GM12878 (cell line): Measurements from ENCODE around the gene ARHGEF10L. TPM values are rescaled to one million over a fixed set of nuclear protein-coding genes. Genes with fewer than 3 reads are reported as not detected.

Experiments used
- ATAC-seq: fragments of 200-7000 bp; cut with Tn5 transposase; 3 replicates; pipeline ENCODE4 v1.9.1; 2020; ENCODE audit warnings: mild to moderate bottlenecking, moderate library complexity
- BruUV-seq: library from RNA; stranded (reverse); fragments of 400-500 nt; replicated peaks from 2 replicates; lab custom pipeline; 2021; lab: Mats Ljungman, UMichigan
- CTCF ChIA-PET: fragments of 300-600 bp; sonication (Branson Sonifier 250); formaldehyde crosslinking; extraction: SDS; loops from one replicate; lab custom pipeline; 2021; ENCODE audit warnings: inconsistent platforms; lab: Yijun Ruan, JAX
- POLR2A ChIA-PET: fragments of 350-600 bp; formaldehyde crosslinking; extraction: SDS; loops from one replicate; lab custom pipeline; 2021; ENCODE audit warnings: inconsistent platforms; lab: Charles Lee
- RAD21 ChIA-PET: fragments of 300-600 bp; sonication (Branson Sonifier 250); formaldehyde crosslinking; loops from one replicate; lab custom pipeline; 2023; ENCODE audit warnings: antibody characterized with exemption; ENCODE audit not compliant: unreplicated experiment; lab: Charles Lee
- SMC1A ChIA-PET: fragments of 300-600 bp; sonication (Branson Sonifier 250); formaldehyde crosslinking; loops from one replicate; lab custom pipeline; 2023; ENCODE audit not compliant: unreplicated experiment, uncharacterized antibody; lab: Charles Lee
- DNase-seq: peaks from one replicate; pipeline ENCODE4 v3.0.0-alpha.2; 2011; ENCODE audit warnings: low read depth, low spot score
- FAIRE-seq: peaks from 3 replicates; lab custom pipeline; 2011; peaks lifted over from hg19 to GRCh38; lab: Jason Lieb, UNC
- H2AFZ ChIP-seq: 2 replicates; pipeline ENCODE4 v1.6.0; 2011; ENCODE audit warnings: low read depth, low read length, control low read depth; ENCODE audit not compliant: control insufficient read depth
- H3K27ac ChIP-seq: 2 replicates; pipeline ENCODE4 v1.5.1; 2011; ENCODE audit warnings: control low read depth; ENCODE audit not compliant: control insufficient read depth, insufficient read depth
- H3K27me3 ChIP-seq, 2 experiments: replicated peaks in 1 of 2; 2 replicates each; pipeline versions ENCODE4 v1.6.0 to v1.6.1; 2011; ENCODE audit warnings: low read length in 1 of 2; ENCODE audit not compliant: control insufficient read depth in 2 of 2, insufficient read depth in 2 of 2
- H3K36me3 ChIP-seq, 2 experiments: 2 replicates each; pipeline ENCODE4 v1.5.1; 2011; ENCODE audit warnings: low read length in 1 of 2; ENCODE audit not compliant: control insufficient read depth in 2 of 2, insufficient read depth in 2 of 2
- H3K4me1 ChIP-seq: 2 replicates; pipeline ENCODE4 v1.6.1; 2011; ENCODE audit warnings: mild to moderate bottlenecking, low read length, moderate library complexity, mixed read lengths; ENCODE audit not compliant: control insufficient read depth, insufficient read depth
- H3K4me2 ChIP-seq: 2 replicates; pipeline ENCODE4 v1.6.0; 2011; ENCODE audit warnings: control low read depth; ENCODE audit not compliant: control insufficient read depth, insufficient read depth
- H3K4me3 ChIP-seq: fragments of 200-600 bp; sonication (generic); 2 replicates; pipeline ENCODE4 v1.5.1; 2016
- H3K79me2 ChIP-seq: 2 replicates; pipeline ENCODE4 v1.6.0; 2011; ENCODE audit warnings: low read length; ENCODE audit not compliant: control insufficient read depth, insufficient read depth
- H3K9ac ChIP-seq: 2 replicates; pipeline ENCODE4 v1.8.0; 2011; ENCODE audit warnings: low read length, control low read depth, mixed read lengths; ENCODE audit not compliant: control insufficient read depth, insufficient read depth
- H3K9me3 ChIP-seq: replicated peaks from 3 replicates; pipeline ENCODE4 v1.5.1; 2011; ENCODE audit warnings: mild to moderate bottlenecking, low read length; ENCODE audit not compliant: control insufficient read depth, insufficient read depth
- H4K20me1 ChIP-seq: 2 replicates; pipeline ENCODE4 v1.6.0; 2011; ENCODE audit not compliant: control insufficient read depth, insufficient read depth
- BHLHE40 ChIP-seq, 2 experiments: fragments of 450-650 bp in 1 of 2; IDR thresholded peaks; 2 replicates each; pipeline ENCODE4 v1.6.1; 2011 to 2017; ENCODE audit warnings: low read depth in 2 of 2, borderline replicate concordance in 1 of 2, improper control_type of control experiment in 1 of 2, low read length in 1 of 2, mild to moderate bottlenecking in 1 of 2
- CBFB ChIP-seq: IDR thresholded peaks from 2 replicates; pipeline ENCODE4 v1.6.1; 2016; ENCODE audit warnings: antibody characterized with exemption, low read depth
- CREM ChIP-seq: IDR thresholded peaks from 2 replicates; pipeline ENCODE4 v1.6.1; 2014; ENCODE audit warnings: antibody characterized with exemption, low read depth
- EGR1 ChIP-seq, 2 experiments: IDR thresholded peaks; 1 replicate in 1 of 2; 2 replicates in 1 of 2; pipeline ENCODE4 v1.6.1; 2011 to 2012; ENCODE audit warnings: low read depth in 2 of 2, low read length in 2 of 2, borderline replicate concordance in 1 of 2, mild to moderate bottlenecking in 1 of 2, moderate library complexity in 1 of 2
- FOXM1 ChIP-seq: IDR thresholded peaks from 2 replicates; pipeline ENCODE4 v1.6.1; 2012; ENCODE audit warnings: low read depth, mild to moderate bottlenecking, inconsistent platforms, low read length, moderate library complexity
- IRF3 ChIP-seq: fragments of 450-650 bp; IDR thresholded peaks from 2 replicates; pipeline ENCODE4 v1.6.1; 2014; ENCODE audit warnings: mild to moderate bottlenecking
- IRF4 ChIP-seq: IDR thresholded peaks from 2 replicates; pipeline ENCODE4 v1.6.1; 2011; ENCODE audit warnings: low read depth, low read length
- MEF2B ChIP-seq: fragments of 450-650 bp; IDR thresholded peaks from 2 replicates; pipeline ENCODE4 v1.6.1; 2018; ENCODE audit warnings: mild to moderate bottlenecking, moderate library complexity; ENCODE audit not compliant: partially characterized antibody, poor library complexity, severe bottlenecking
- PAX5 ChIP-seq: IDR thresholded peaks from 2 replicates; pipeline ENCODE4 v1.6.1; 2011; ENCODE audit warnings: low read depth, low read length, borderline replicate concordance
- PML ChIP-seq: IDR thresholded peaks from 2 replicates; pipeline ENCODE4 v1.6.1; 2012; ENCODE audit warnings: low read length, inconsistent platforms
- POLR2AphosphoS5 ChIP-seq: IDR thresholded peaks from 2 replicates; pipeline ENCODE4 v1.6.1; 2011; ENCODE audit warnings: mild to moderate bottlenecking, low read length, inconsistent platforms
- RUNX3 ChIP-seq: IDR thresholded peaks from 2 replicates; pipeline ENCODE4 v1.6.1; 2012; ENCODE audit warnings: low read length, inconsistent platforms
- SMARCA5 ChIP-seq: fragments of 450-650 bp; IDR thresholded peaks from 2 replicates; pipeline ENCODE4 v1.6.1; 2017; ENCODE audit warnings: mild to moderate bottlenecking
- TARDBP ChIP-seq: IDR thresholded peaks from 2 replicates; pipeline ENCODE4 v1.6.1; 2016; ENCODE audit warnings: borderline replicate concordance
- USF2 ChIP-seq: IDR thresholded peaks from 2 replicates; pipeline ENCODE4 v1.6.1; 2011; ENCODE audit warnings: low read depth, low read length, improper control_type of control experiment, borderline replicate concordance
- YBX1 ChIP-seq: fragments of 450-650 bp; IDR thresholded peaks from 2 replicates; pipeline ENCODE4 v1.6.1; 2016; ENCODE audit warnings: antibody characterized with exemption
- ZBTB33 ChIP-seq: fragments of 450-650 bp; IDR thresholded peaks from 2 replicates; pipeline ENCODE4 v1.6.1; 2017; ENCODE audit warnings: mild to moderate bottlenecking
- ZNF217 ChIP-seq: fragments of 450-650 bp; IDR thresholded peaks from 2 replicates; pipeline ENCODE4 v1.6.1; 2017; ENCODE audit warnings: antibody characterized with exemption, mild to moderate bottlenecking
- ZNF384 ChIP-seq: IDR thresholded peaks from 2 replicates; pipeline ENCODE4 v1.6.1; 2012; ENCODE audit warnings: low read depth, mild to moderate bottlenecking, low read length, improper control_type of control experiment, borderline replicate concordance
- WGBS: methylation state at CpG from one replicate; pipeline ENCODE4 v1.1.6; 2016; ENCODE audit warnings: low lambda C conversion rate; ENCODE audit not compliant: insufficient replicate concordance, insufficient coverage; ENCODE audit errors: missing lambda C conversion rate; 5-methylcytosine and 5-hydroxymethylcytosine counted together
- in situ Hi-C: fragments of 300-500 bp; cut with MboI; formaldehyde crosslinking; loops from 9 replicates; pipeline ENCODE4 v1.14.3; 2018; ENCODE audit warnings: mixed read lengths
- intact Hi-C: fragments of 100-400 bp; cut with micrococcal nuclease; formaldehyde crosslinking; loops from one replicate; pipeline ENCODE4 v1.14.2; 2022; ENCODE audit not compliant: unreplicated experiment
- polyA plus RNA-seq, 11 experiments: library from polyadenylated mRNA; depleted of rRNA in 4 of 11; unstranded in 6 of 11; stranded (reverse) in 5 of 11; fragments of >200 nt; fragmentation: Nextera tagmentation in 4 of 11; fragmentation: Illumina TruSeq in 1 of 11; extraction: Ambion mirVana in 4 of 11; extraction: Trizol in 1 of 11; gene quantifications; 1 replicate in 1 of 11; 2 replicates in 10 of 11; pipeline versions ENCODE4 v1.2.1 to v1.2.3, GENCODE V29; 2011 to 2016; ENCODE audit warnings: inconsistent platforms in 2 of 11, missing spikeins in 2 of 11, low read depth in 1 of 11
- total RNA-seq, 4 experiments: library from RNA; depleted of rRNA in 3 of 4; stranded (reverse); fragments of >200 nt in 3 of 4; fragmentation: Illumina TruSeq in 1 of 4; extraction: Trizol in 1 of 4; gene quantifications; 2 replicates each; pipeline versions ENCODE4 v1.2.1 to v1.2.3, GENCODE V29; 2013 to 2021

Gene ARHGEF10L
- total and polyA plus RNA-seq, 10 of the 15 experiments (the other 5 are each of a cell fraction or from before 2014, with no cell fraction given): 0.05 to 0.94 (median 0.28) TPM; not detected in 2

- H3K27me3 ChIP-seq: no peaks in the 10 kb centered on the region; a peak in 2 of 4 replicates
- in situ Hi-C loops (loop anchor here (10.0 kb wide), 1 partner anchor 105 kb away; no protein-coding TSS in a partner anchor), intact Hi-C loops (no loop called here)
- SMC1A ChIA-PET: interaction anchor here (0.6 to 5.9 kb wide), 2 partner anchors 108 to 146 kb away, joined by 3 to 88 read pairs; no protein-coding TSS in a partner anchor
- TF ChIP-seq USF2 (no peak), MEF2B (no peak), SMARCA5 (no peak), IRF4 (no peak), IRF3 (no peak), ZBTB33 (no peak), ZNF217 (no peak), FOXM1 (no peak), ZNF384 (no peak), EGR1 (IDR thresholded peaks at IDR 0.05; ENCODE audit: borderline replicate concordance in 1 of 2, low read depth in 2 of 2, low read length in 2 of 2) (no peak), TARDBP (no peak), PML (no peak), YBX1 (no peak), POLR2AphosphoS5 (no peak), CREM (no peak), BHLHE40 (IDR thresholded peaks at IDR 0.05; ENCODE audit: borderline replicate concordance in 1 of 2, low read depth in 2 of 2, low read length in 1 of 2) (no peak), CBFB (no peak), PAX5 (no peak), RUNX3 (no peak)
- no peak overlapping the region for H2AFZ ChIP-seq
- H3K27ac ChIP-seq: no peak overlapping the region
- no peak overlapping the region for H3K9ac ChIP-seq
- RAD21 ChIA-PET: interaction anchor here (3.1 kb wide), 1 partner anchor 108 kb away, joined by 10 read pairs; no protein-coding TSS in a partner anchor
- ATAC-seq (no peak), DNase-seq (no peak), FAIRE-seq (no peak)
- no peaks in the 10 kb centered on the region for H3K79me2 ChIP-seq
- 22% methylated on average over 5 of the region's 5 CpGs for WGBS
- no peak overlapping the region for H3K4me2 ChIP-seq
- H3K36me3 ChIP-seq: no peaks in the 10 kb centered on the region
- H3K9me3 ChIP-seq: no peaks in the 10 kb centered on the region
- CTCF ChIA-PET: interaction anchor here (1.6 to 9.7 kb wide), 2 partner anchors 108 to 115 kb away, joined by 4 to 255 read pairs; no protein-coding TSS in a partner anchor
- no peak overlapping the region for H3K4me3 ChIP-seq
- BruUV-seq: no TSS peak
- no peaks in the 10 kb centered on the region for H3K4me1 ChIP-seq
- POLR2A ChIA-PET: interaction anchor here (0.9 kb wide), 1 partner anchor 11 kb away, joined by 3 read pairs; no protein-coding TSS in a partner anchor
- H4K20me1 ChIP-seq: no peaks in the 10 kb centered on the region
Measured at GRCh38 chr1:17609529-17609928, 70.0 kb downstream of the ARHGEF10L start.
